Skeletal muscle satellite cell (primary cell): Measurements from ENCODE around the gene PLOD2.

ENCODE experiments used
- H3K27me3 ChIP-seq: 2 replicates; pipeline ENCODE4 v1.7.0; 2013; ENCODE audit warnings: low read length; ENCODE audit not compliant: control insufficient read depth, insufficient read depth
- H3K36me3 ChIP-seq: 2 replicates; pipeline ENCODE4 v1.7.0; 2013; ENCODE audit warnings: mild to moderate bottlenecking, control low read depth, low read length; ENCODE audit not compliant: insufficient read depth
- H3K4me1 ChIP-seq: 2 replicates; pipeline ENCODE4 v1.7.0; 2013; ENCODE audit warnings: low read length; ENCODE audit not compliant: control insufficient read depth, insufficient read depth
- H3K4me2 ChIP-seq: 2 replicates; pipeline ENCODE4 v1.7.0; 2013; ENCODE audit warnings: mild to moderate bottlenecking, low read length
- H3K4me3 ChIP-seq: 2 replicates; pipeline ENCODE4 v1.7.0; 2013; ENCODE audit warnings: low read length
- H3K9ac ChIP-seq: 2 replicates; pipeline ENCODE4 v1.7.0; 2013; ENCODE audit warnings: mild to moderate bottlenecking, low read depth, low read length, moderate library complexity
- H3K9me3 ChIP-seq: replicated peaks from 2 replicates; pipeline ENCODE4 v1.7.0; 2013; ENCODE audit warnings: mild to moderate bottlenecking, control low read depth, low read length

PLOD2 gene

DNA sequence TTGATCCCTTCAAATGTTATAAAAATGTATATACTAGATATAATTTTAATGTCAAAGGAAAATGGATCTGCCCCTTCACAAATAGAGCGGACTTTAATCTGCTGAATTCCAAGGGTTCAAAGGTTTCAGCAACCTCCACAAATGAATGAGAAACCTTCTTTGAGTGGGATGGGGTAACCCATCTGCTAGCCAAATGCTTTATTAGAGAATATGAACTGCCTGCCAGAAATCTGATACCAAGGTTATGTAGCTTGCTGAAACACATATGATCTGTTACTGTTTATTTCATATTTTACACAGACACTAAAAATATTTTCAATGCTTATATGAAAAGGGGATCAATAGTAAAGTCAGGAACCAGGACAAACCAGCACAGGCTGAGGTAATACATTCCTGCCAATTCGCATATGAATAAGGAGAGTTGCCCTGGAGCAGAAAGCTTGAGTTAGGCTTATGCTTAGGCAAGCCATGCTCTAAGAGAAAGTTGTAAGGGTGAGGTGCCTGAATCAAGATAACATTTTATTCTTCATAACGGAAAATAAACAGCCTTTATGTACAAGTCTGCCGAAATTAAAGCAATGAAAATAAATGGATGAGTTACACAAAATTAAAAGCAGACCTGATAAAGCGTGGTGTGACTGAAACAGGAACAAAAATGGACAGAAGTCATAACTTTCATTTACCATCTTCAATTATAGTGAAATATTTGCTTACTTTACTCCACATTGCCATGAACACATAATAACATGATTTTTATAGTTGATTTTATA is 26.5 kb downstream of the PLOD2 start:
- H3K9ac ChIP-seq: no peak overlapping the region
- H3K9me3 ChIP-seq: no peaks in the 10 kb centered on the region
- H3K36me3 ChIP-seq: peaks cover 21% of the 10 kb centered on the region
- no peak overlapping the region for H3K4me2 ChIP-seq
- H3K27me3 ChIP-seq: no peaks in the 10 kb centered on the region
- no peak overlapping the region for H3K4me3 ChIP-seq
- peaks cover 31% of the 10 kb centered on the region for H3K4me1 ChIP-seq

DNA sequence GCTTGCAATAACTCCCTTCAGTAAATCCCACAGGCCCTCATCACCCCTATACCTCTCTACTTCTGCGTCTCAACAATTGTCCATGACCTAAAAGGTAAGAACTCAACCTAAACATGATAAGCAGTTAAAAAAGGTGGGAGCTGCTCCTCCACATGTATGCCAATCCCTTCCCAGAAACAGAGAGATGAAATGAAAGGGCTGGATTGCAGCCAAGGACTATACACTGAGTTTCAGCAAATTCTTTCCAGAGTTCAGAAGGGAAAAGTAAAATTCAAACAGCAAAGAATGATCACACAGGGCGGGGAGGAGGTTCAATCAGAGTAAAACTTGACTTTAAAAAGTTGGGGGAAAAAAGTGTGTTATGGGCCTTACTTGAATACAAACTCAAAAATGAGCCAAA is 27.5 kb downstream of the PLOD2 start:
- Histone ChIP-seq H3K36me3 (peaks cover 21% of the 10 kb centered on the region), H3K27me3 (no peaks in the 10 kb centered on the region)

DNA sequence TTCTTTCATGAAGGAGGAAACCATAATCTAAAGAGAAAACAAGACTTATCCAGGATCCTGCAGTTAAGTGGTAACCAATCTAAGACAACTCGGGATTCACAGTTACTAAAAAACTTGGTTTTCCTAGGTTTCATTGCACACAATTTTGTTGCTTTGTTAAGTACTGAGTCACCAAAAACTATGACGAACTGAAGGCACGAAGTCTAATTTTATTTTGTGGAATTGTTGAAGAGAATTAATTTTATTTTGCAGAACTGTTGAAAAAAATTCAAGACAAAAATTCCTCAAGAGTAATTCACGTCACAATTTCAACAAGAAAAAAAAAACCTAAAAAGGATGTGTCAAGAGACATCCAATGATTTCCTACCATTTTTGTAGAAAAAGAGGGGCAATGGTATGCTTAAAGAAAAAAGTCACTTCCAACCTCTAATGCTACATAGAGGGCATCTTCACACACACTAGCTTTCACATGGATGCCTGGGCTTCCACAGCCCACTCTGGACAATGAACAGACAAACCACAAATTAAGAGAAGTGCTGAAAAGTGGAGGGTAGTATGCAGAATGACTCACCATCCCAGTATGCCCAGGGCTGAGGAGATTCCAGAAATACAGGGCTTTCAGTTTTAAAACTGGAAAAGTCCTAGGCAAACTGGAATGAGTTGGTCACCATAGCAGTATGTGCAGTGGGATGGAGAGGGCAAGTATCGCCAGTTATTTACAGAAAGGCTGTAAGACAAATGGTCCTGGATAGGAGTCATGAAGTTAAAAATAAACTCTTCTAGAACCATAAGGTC is 29.2 kb downstream of the PLOD2 start:
- Histone ChIP-seq H3K9ac (peak overlapping the region; percentile 7), H3K4me1 (peaks cover 29% of the 10 kb centered on the region), H3K36me3 (peaks cover 20% of the 10 kb centered on the region), H3K4me3 (peak overlapping the region; percentile 11), H3K4me2 (peak overlapping the region; percentile 35), H3K9me3 (no peaks in the 10 kb centered on the region), H3K27me3 (no peaks in the 10 kb centered on the region)

More for the DNA sequence above, 27.5 kb downstream of the PLOD2 start:
- Histone ChIP-seq H3K9me3 (no peaks in the 10 kb centered on the region), H3K4me3 (no peak overlapping the region), H3K4me1 (peaks cover 29% of the 10 kb centered on the region), H3K9ac (no peak overlapping the region), H3K4me2 (no peak overlapping the region)

DNA sequence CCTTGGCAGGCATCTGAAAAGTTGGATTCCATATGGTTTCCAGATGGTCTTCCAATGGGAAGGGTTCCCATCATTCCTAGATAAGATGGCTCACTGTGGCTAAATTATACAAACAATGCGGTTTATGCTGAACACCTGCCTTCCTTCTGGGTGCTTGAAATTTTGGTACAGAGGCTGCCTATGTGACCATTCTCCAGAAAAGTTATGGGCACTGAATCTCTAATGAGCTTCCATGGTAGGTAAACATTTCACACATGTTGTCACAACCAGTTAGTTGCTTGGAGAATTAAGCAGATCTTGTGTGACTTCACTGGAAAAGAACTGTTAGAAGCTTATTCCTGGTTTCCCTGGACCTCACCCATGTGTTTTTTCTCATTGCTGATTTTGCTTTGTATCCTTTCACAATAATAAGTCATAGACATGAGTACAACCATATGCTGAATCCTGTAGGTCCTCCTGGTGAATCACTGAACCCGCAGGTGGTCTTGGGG is 30.1 kb downstream of the PLOD2 start:
- Histone ChIP-seq H3K9ac (peak overlapping the region; percentile 7), H3K4me1 (peaks cover 34% of the 10 kb centered on the region), H3K27me3 (no peaks in the 10 kb centered on the region), H3K4me2 (peak overlapping the region; percentile 35), H3K36me3 (peaks cover 27% of the 10 kb centered on the region), H3K4me3 (peak overlapping the region; percentile 11), H3K9me3 (no peaks in the 10 kb centered on the region)

DNA sequence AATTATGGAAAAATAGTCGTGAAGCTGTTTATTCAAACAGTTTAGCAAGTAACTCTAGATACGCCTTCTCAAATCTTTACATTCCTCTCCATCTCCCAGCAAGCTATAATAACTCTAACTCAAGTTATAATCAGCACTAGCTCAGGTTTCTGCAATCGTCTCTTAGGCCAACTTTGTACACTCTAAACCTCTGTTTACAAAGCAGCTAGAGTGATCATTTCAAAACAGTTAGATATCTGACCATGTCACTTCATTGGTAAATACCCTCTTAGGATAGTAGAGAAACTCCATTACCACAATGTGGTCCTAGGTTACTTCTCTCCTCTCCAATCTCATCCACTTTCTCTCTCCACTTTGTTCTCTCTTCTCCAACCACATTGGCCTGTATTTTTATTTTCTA is 31.2 kb downstream of the PLOD2 start:
- Histone ChIP-seq H3K9me3 (no peaks in the 10 kb centered on the region), H3K9ac (no peak overlapping the region), H3K36me3 (peaks cover 27% of the 10 kb centered on the region), H3K4me3 (no peak overlapping the region), H3K4me2 (no peak overlapping the region), H3K4me1 (peaks cover 41% of the 10 kb centered on the region), H3K27me3 (no peaks in the 10 kb centered on the region)

DNA sequence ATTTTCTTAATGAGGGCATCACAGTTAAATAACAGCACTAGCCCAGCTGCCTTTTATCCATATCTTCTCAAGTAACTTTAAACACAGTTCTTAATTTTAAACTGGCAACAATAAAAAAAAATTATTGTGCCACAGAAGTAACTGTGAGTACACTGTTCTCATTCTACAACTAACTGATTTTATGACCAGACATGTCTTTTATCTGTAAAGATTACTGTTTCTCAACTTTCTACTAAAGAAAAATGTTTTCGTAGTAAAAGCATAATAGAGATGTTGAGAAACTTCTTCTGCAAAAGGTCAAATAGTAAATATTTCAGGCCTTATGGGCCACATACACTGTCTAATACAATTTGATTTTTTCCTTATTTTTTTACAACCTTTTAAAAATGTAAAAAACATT is 32.0 kb downstream of the PLOD2 start:
- Histone ChIP-seq H3K4me1 (peaks cover 36% of the 10 kb centered on the region), H3K9ac (no peak overlapping the region), H3K27me3 (no peaks in the 10 kb centered on the region), H3K4me2 (no peak overlapping the region), H3K4me3 (no peak overlapping the region), H3K9me3 (no peaks in the 10 kb centered on the region), H3K36me3 (peaks cover 28% of the 10 kb centered on the region)

DNA sequence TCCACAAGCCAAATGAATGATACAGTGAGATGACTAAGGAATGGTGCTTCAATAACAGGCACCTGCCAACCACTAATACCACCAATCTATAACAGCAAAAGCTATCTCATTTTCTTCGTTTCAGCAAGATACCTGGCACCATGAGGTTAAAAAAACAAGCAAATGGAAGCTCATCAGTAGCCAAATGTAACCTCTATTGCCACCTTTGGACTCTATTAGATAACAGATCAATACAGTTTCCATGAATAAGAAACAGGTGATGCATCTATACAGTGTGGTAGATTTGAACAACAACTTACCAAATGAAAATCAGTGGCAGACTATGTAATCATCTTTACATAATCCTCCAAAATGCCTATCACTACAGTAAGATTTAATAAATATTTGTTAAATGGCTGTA is 32.8 kb downstream of the PLOD2 start:
- Histone ChIP-seq H3K4me1 (peaks cover 32% of the 10 kb centered on the region), H3K9ac (no peak overlapping the region), H3K9me3 (no peaks in the 10 kb centered on the region), H3K4me2 (no peak overlapping the region), H3K27me3 (no peaks in the 10 kb centered on the region), H3K36me3 (peaks cover 35% of the 10 kb centered on the region), H3K4me3 (no peak overlapping the region)

DNA sequence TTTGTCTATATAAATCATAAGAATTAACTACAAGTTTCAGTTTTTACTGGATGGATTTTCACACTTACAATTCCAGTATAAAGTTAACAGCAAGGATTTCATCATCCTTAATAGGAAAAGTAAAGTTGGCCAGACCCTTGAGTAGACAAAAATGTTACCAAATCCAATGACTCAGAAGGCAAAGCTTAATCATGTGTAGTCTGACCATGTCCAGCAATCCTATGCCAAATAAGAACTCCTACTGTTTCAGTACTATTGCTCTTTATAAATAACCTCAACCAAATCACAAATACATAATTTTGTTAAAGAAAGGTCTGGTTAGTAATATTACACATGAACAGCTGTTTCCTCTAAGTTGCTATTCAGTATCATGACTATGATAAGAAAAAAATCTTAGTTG is 35.0 kb downstream of the PLOD2 start:
- Histone ChIP-seq H3K9ac (no peak overlapping the region), H3K27me3 (no peaks in the 10 kb centered on the region), H3K4me1 (peaks cover 15% of the 10 kb centered on the region), H3K4me3 (no peak overlapping the region), H3K4me2 (peak overlapping the region; percentile 22), H3K9me3 (no peaks in the 10 kb centered on the region), H3K36me3 (peaks cover 52% of the 10 kb centered on the region)

DNA sequence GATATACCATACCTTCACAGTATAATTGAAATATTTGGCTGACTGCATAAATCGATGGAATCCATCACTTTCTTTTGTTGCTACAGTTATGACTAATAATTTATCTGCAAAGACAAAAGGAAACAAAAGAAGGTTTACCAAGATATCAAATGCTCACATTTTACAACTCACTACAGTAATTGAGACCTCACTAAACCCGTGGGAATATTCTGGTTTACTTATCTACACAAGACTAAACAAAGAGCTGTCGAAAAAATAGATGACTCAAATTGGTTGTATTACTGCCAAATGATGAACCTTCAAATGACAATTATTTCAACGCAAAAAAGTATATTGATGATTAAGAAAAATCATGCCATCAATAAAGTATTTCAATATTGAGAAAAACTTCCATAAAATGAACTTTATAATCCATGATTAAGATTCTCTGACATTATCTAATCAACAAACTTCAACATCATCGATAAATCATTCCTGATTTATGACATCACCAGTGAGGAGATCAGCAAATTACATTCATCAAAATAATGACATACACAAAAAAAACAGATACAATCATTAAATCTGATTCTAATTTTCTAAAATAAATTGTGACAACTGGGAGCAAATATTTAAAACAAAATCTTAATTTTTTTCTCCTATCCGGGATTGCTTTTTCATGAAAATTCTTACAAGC is 36.7 kb downstream of the PLOD2 start:
- H3K4me3 ChIP-seq: no peak overlapping the region
- peaks cover 12% of the 10 kb centered on the region for H3K4me1 ChIP-seq
- H3K4me2 ChIP-seq: no peak overlapping the region
- no peaks in the 10 kb centered on the region for H3K9me3 ChIP-seq
- no peaks in the 10 kb centered on the region for H3K27me3 ChIP-seq
- no peak overlapping the region for H3K9ac ChIP-seq
- peaks cover 48% of the 10 kb centered on the region for H3K36me3 ChIP-seq

DNA sequence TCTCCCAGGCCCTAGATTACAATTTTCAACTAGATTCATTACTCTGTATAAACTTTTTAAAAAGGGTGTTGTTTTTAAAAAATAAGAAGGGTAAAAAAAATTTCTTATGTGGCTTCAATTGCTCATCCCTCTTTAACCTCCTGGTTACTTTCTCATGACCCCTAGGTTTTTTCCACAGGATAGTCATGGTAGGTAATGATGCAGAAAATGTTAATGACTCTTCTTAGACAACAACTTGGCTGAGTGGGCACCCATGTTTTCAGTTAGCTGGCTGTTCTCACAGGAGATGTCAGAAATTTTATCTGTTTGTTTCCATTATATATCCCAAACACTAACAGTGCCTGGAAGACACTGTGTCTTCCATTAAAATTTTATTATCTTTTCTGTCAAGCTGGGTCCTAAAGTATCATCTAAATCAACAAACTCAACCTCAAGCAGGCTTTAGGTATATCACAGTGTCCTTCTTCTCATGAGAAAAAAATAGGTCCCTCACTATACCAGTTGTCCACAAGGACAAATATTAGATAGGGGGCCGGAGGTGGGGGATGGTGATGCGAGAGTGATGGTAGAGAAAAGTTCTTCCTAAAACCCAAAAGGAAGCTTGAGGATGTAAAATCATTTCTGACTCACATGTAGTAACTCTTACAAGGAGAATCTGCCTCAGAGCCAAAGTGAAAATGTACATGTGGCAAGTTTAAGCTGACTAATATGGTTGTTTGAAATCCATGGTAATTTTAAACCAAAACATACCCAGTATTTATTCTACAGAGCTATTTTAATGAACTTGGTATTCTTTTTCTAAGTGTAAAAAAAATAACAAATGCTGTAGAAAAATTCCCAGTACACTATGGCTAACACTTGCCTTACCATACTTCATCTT is 43.3 kb downstream of the PLOD2 start:
- H3K9ac ChIP-seq: peak overlapping the region; percentile 69
- peak overlapping the region; percentile 49 for H3K4me2 ChIP-seq
- no peaks in the 10 kb centered on the region for H3K27me3 ChIP-seq
- H3K36me3 ChIP-seq: peaks cover 47% of the 10 kb centered on the region
- H3K4me3 ChIP-seq: no peak overlapping the region
- peaks cover 14% of the 10 kb centered on the region for H3K4me1 ChIP-seq
- H3K9me3 ChIP-seq: no peaks in the 10 kb centered on the region
